HG02642 (cell line): Measurements from ENCODE around the gene SUPT4H1.

Experiments
- ATAC-seq: cut with Tn5 transposase; IDR thresholded peaks from one replicate; pipeline ENCODE4 v1.9.1; 2021; ENCODE audit warnings: mild to moderate bottlenecking; ENCODE audit not compliant: unreplicated experiment, poor library complexity

The SUPT4H1 gene

DNA sequence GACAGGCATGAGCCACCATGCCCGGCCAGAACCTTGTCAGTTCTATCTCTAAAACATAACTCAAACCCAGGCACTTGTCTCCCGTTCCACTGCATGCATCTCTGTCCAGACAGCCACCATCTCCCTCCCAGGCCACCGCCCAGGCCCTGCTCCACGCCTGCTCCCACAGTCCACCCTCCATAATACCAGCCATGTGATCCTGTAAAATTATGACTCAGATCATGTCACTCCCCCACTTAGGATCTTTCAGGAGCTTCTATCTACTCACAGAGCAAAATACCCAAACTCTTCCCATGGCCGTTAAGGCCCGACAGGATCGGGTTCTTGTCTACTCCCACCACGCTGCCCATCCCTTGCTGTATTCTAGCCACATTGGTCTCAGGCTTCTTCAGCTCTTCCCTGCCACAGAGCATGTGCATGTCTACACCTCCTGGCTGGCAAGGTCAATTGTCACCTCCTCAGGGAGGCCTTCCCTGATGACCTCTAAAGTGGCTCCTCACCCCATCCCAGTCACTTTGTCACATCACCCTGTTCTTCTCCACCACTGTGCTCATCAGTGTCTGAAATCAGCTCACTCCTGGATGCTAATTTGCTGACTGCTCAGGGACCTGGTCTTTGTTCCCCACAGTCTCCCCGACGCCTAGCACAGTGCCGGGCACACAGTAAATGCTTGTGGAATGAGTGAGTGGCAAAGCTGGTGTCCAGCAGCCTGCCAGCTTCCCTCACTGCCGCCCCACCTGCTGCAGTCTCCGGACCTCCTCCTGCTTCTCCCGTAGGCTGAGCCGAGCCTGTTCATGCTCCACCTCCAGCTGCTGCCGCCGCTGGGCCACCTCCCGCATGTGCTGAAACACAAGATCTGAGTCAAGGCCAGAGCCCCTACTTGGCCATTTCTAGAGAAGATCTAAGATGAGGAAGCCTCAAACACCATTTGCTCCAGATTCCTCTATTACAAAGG is 30.2 kb downstream of the SUPT4H1 start:
- no peak for ATAC-seq

DNA sequence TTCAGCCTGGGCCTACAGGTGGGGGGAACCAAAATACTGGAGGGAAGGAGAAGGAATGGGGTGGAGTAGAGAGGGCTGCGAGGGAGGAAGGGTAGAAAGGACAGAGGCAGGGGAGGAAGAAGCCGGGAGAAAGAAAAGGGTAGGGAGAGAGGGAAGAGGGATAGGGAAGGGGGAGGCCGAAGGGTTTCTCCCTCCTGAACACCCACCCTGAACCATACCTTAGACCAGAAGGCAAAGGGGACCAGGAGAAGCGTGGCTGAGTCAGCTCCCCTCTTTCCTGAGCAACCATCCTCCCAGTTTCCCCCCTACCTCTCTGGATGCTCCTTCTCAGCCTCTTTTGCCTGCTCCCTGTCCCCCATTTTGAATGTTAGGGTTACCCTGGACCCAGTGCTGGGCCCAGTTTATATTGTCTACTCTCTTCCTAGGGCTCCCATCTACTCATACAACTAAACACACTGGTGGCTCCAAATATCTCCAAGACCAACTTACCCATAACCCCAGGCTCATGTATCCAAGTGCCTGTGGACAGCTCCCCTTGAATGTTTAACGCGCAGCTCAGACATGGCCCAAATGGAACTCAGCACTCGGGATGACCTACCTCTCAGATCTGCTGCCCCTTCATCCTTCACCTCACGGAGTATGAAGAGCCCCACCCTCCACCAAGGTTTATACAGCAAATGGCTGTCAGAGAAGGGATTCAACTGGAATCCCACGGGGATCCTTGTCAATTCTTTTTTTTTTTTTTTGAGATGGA is 31.3 kb downstream of the SUPT4H1 start:
- ATAC-seq: no peak

DNA sequence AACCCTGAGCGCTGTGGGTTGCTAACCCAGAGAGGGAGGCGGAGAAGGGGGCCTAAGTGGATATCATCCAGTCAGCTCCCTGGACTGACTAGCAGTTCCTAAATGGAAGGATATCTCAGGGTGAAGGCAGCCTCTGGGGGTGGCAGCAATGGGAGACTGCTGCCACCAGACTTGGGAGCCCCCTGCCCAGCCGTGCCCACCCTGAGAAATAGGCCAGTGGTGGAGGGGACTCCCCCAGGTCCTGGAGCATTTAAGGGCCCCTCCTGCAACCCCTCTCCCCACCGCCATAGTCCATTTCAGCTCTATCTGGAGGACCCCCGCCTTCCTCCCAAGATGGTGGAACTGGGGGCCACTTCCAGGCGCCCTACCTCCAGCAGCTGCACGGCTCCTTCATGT is 31.8 kb downstream of the SUPT4H1 start:
- ATAC-seq: no peak

DNA sequence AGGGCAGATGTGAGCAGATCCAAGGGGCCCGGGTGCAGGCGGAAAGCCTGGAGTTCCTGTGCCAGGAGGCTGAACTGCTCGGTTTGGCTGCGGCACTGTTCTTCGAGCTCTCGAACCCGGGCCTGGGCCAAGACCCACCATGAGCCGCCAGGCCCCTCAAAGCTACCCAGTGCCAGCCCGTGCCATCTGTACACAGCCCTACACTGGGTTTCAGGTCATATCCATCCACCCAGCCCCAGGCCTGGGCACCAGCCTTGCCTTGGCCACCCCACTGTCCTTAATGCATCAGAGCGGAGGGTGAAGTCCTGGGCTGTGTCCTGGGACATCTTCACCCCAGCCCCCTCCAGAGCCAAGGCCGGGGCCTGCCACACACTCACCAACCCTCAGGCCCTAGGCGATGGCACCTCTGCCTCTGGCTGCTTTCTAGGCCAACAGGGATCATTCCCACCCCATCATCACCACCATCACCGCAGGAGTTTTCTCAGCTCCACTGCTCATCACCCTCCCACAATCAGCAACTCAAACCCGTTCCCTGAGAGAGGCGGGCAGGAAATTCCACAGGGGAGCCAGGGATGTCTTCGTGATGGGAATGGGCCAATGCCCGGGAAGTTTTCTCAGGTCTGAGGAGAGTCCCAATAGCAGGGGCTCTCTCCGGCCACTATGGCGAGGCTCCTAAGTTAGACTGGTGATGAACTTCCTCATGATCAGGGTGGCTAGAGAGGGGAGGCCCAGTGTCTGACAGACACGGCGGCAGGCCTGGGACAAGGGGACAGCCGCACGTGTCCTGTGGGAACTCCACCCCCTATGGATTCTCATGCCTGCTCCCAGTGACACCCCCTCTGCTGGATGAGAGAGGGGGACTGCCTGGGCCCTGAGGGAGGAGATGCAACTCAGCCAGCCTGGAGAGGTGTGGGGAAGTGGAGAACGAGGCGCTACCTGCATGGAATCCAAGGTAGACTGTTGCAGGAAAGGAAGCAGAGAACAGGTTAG is 32.5 kb downstream of the SUPT4H1 start:
- ATAC-seq: no peak

DNA sequence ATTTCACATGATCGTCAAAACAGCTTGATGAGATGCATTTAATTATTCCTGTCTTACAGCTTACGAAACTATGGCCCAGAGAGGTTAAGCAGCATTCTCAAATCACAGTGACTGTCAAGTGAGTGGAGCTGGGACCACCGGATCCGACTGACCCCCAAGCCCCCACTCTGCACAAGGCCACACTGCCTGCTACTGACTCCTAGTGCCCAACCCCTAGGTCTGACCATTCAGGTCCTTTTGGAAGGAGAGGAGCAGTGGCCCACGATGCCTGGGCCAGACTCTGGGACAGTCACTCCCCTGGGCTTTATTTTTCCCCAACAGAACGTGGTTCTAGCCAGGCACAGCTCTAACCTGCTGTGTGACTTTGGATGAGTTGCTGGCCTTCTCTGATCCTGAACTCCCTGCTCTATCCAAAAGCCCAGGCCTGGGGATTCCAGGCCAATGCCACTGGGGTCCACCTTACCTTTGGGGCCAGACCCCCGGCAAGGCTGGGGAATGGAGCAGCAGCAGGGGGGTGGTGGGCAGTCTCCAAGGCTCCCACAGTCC is 33.3 kb downstream of the SUPT4H1 start:
- ATAC-seq: no peak

DNA sequence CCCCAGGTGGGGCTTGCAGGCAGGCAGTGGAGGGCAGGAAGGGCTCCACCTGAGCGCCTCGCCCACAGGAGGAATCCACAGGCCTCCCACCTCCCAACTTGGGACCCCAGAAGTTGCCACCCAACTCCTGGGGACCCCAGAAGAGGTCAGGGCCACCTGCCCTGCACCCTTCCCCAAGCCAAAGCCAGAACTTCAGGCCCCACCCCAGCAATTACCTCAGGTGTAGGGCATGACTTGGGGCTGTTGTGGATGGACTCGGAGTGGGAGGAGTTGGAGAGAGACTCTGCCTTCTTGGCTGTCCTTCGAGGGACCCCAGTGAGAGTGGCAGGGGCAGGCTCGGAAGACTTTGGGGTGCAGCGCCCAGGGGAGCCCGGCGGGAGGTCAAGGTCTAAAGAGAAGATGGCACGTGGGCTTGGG is 33.9 kb downstream of the SUPT4H1 start:
- ATAC-seq: no peak

DNA sequence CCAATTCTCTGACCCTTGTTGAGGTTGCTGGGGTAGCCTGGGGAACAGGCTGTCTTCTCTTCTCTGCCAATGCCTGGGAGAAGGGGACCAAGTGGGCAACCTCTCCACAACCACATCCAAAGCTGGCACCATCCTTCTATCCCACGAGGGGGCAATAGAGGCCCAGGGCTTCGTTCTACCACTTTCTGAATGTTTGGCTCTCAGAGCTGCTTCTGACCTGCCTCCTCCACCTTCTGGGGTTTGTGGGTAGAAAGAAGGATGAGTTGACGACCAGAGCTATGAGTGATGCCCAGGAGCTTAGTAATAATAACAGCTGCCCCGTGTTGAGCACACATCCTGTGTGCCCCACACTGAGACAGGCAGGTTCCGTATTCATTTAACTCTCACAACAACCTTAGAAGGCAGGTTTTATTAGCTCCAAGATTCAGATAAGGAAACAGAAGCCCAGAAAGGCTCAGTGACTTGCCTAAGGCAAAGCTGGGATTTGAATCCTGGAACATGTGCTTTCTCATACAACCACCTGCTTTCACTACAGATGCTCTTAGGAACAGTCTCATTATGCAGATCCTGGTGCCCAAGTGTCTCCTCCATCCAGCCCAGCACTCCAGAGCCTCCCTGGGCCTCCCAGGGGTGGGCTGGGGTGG is 34.5 kb downstream of the SUPT4H1 start:
- ATAC-seq: peak; percentile 74

DNA sequence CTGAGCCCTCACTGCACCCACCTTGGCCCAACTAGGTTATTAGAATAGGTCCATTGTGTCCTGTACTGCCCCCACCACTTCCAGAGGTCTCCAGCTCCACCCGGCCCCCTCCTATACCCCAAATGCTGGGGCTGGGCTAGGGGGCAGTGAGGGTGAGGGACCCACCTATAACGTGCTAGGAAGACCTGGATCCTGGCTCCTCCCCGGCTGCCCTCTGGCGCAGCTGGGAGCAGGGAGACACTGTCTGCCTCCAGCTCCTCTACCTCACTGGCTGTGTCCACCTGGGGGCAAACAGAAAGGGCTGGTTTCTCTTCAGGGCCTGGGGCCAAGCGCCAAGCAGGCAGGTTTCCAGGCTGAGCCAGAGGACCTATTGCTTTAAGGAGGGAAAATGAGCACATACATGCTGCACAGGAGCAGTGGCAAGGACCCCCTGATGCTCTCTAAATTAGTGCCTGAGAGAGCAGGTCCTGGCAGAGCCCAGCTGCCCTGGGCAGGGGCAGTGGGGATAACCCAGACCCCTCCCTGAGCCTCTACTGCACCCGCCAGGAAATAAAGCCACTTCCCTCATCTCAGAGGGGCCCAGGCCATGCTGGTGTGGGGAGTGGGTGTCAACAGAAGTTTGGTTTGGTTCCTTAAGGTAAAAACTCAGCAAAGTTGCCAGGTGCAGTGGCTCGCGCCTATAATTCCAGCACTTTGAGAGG is 35.6 kb downstream of the SUPT4H1 start:
- ATAC-seq: no peak

DNA sequence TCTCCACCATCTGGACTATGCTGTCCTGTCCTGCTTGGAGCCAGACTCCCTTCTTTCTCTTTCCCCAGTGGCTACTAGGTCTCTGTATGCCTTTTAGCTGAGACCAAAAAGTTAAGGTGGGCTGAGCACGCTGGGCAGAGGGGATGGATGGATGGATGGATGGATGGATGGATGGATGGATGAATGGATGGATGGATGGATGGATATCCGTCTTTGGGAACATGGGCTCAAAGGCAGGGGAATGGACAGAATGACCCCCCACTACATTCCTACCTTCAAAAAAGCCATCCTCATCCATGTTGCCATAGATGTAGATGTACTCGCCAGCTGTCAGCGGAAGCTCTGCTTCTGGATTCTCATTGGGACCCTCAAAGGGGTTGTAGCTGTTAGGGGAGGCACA is 36.3 kb downstream of the SUPT4H1 start:
- no peak for ATAC-seq

DNA sequence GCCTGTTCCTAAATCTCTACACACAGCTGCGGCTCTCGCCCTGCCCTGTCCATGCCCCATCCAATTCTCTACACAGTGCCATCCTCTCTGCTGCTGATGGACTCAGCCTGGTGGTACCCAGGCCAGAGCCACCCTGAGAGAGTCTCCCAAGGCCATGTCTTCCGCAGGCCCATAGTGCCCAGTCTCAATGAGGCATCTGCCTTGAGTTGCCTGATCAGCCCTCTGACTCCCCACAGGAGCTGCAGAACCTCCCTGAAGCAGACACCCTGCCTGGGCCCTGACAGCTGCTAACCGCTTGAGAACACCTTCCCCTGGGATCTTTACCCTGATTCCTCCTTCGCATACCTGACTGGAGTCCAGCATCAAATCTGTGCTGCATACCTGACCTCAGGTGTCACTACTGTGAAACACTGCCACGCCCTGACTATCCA is 36.7 kb downstream of the SUPT4H1 start:
- no peak for ATAC-seq

DNA sequence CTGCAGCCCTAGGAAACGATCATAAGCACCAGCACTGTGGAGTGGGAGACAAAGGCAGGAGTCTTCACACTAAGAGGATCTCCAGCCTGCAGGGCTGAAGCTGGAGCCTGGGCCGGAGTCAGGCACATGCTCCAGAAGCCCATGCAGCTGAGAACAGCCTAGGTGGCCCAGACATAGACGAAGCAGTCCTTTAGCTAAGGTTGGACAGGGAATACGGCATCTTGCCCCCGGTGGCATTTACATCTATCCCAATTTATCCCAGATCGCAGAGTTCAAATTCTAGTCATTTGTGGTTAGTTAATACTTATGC is 37.3 kb downstream of the SUPT4H1 start:
- ATAC-seq: no peak

DNA sequence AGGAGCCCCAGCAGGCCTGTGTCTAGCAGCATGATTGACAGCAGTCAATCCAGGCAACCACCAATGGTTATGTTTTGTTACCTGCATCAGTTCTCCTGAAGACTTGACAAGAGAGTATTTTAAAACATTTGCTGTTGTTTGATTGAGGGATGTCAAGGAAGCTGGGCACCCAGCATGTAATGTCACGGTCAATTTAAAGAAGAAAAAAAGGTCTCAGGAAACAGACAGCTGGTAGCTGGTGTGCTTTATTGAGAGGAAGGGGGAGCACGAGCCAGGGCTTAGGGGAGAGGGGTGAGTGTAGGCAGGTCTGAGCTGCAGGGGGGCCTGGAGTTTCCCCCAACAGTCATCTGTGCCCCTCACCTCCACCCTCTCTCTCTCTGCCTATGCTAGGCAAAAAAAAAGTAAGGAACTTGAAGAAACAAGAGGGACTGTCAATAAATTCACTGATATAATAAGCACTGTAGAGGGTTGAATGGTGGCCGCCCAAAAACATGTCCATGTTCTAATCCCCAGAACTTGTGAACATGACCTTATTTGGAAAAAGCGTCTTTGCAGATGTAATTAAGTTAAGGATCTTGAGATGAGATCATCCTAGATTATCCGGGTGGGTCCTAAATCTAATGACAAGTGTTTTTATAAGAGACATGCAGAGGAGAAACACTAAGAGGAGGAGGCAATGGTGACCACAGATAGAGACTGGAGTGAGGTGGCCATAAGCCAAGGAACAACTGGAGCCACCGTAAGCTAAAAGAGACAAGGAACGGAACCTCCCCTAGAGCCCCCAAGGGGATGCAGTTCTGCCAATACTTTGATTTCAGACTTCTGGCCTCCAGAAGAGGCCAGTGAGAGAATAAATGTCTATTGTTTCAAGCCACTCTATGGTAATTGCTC is 37.9 kb downstream of the SUPT4H1 start:
- ATAC-seq: no peak

DNA sequence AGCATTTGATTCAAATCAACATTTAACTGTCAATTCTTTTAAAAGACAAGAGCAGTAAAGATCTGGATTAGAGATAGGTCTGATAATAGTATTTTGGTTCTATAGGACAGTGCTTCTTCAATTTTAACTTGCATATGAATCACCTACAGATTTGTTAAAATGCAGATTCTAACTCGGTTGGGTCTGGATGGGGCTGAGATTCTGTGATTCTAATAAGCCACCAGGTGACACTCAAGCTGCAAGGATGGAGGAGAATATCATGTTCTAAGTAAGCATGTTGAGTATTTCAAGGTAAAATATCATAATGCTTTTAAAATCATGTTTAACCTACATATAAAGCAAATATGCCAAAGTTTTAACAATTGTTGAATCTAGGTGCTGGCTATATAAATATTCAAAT is 39.2 kb downstream of the SUPT4H1 start:
- ATAC-seq: no peak

DNA sequence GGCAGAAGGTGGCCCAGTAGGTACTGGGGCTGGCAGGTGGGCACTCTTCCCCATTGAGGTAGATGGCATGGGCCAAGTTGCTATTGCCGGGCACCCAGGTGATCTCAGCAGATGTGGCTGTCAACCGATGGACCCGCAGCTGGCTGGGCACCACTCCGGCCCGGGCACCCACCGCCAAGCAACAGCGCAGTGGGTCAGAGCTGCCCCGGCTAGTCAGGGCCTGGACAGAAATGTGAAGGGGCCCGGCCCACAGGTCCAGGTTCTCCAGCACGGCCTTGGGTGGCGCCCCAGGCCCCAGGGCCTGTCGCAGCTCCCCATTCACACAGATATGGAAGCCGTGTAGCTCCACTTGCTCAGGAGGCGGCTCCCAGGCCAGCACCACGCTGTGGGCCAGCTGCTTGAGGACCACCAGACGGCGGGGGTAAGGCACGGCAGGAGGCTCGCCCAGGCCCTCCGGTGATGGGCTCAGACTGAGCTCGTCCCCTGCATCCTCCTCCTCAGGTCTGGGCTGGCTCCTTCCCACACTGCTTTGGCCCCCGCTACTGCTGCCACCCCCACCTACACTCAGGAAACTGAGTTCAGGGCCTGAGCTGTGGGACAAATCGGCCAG is 39.9 kb downstream of the SUPT4H1 start:
- ATAC-seq: no peak

DNA sequence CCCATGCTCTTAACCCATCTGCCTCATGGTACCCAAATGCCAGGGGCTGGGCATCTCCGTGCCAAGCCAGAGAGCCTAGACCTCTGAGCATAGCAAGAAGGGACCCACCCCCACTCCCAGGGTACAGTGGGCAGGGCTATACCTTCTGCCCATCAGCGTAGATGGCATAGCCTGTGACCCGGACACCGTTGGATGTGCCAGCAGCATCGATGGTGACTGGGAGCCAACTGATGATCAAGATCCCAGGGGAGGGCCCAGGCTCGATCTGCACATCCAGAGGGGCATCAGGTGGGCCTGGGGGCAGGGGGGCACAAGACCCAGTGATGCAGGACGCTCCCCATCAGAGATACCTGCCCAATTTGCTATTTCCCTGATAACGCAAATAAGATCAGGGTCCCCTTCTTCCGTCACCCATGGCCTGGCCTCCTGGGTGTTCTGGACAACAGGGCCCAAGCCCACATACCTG is 40.5 kb downstream of the SUPT4H1 start:
- no peak for ATAC-seq

DNA sequence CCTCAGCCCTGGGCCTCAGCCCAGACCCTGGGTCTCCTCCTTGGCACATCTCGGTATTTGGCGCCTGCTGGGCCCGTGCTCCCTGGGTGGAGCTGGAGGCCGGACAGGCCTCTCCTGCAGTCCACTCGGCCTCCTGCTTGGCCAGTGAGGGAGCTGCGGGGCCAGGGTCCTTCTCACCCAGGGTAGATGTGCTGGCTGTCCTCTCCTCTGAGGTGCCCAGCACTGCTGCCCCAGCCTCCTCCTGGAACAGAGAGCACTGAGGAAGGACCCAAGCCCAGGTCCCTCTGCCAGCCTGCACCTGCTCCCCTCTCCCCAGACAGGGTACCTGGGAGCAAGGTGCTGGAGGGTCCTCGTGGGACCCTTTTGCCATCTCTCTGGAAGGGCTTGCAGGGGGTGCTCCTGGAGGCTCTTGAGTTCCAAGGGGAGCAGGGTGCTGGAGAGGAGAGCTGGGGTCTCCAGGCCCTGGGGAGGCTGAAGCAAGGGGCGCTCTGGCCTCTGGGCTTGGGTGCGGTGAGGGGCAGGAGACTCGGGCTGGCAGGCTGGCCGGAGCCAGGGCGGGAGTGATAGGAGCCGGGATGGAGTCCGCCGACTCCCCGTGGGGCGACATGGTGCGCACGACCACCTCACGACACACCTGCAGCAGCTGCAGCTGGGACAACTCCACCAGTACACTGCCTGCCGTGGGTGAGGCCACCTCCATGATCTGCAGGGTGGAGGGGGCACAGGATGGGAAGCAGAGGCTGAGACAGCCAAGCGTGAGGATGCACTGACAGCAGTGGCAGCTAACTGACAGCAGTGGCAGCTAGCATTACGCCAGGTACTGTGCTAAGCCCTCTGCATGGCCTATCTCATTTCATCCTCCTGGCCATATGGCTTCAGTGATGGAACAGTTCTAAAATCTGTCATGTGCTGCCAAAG is 41.2 kb downstream of the SUPT4H1 start:
- ATAC-seq: no peak

DNA sequence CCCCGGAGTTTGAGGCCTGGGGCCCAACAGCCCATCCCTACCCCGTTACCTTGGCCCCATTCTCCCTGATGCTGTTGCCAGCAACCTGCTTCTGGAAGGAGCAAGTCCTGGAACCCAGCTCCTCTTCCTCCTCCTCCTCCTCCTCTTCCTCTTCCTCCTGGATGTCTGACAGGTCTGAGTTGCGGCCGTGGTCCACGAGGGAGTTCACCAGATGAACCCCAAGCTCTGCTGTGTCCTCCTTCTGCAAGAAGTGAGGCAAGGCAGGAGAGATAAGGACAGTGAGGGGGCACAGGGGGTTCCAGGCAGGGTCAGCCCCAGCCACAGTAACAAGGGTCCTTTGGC is 42.1 kb downstream of the SUPT4H1 start:
- no peak for ATAC-seq
